Vagina (tissue), 2 donors: ENCODE measurements around the gene COQ7. TPM values are rescaled to one million over a fixed set of nuclear protein-coding genes. Genes with fewer than 3 reads are reported as not detected.

Experiments
- DNase-seq, 2 donors: peaks; one replicate each; pipeline ENCODE4 v3.0.0-alpha.2; 2017; ENCODE audit errors: extremely low spot score in 2 of 2
- H3K27ac ChIP-seq: fragments of 200-600 bp; sonication (generic); one replicate; pipeline ENCODE4 v1.5.1; 2019
- H3K27me3 ChIP-seq: fragments of 200-600 bp; sonication (generic); one replicate; pipeline ENCODE4 v1.5.1; 2019
- H3K36me3 ChIP-seq, 2 donors: fragments of 200-600 bp; sonication (generic); one replicate each; pipeline ENCODE4 v1.5.1; 2017 to 2019
- H3K4me1 ChIP-seq: fragments of 200-600 bp; sonication (generic); one replicate; pipeline ENCODE4 v1.5.1; 2019
- H3K4me3 ChIP-seq, 2 donors: fragments of 200-600 bp; sonication (generic); 1 replicate in 1 of 2; 2 replicates in 1 of 2; pipeline ENCODE4 v1.5.1; 2016 to 2019
- H3K9me3 ChIP-seq: fragments of 200-600 bp; sonication (generic); one replicate; pipeline ENCODE4 v1.5.1; 2019
- CTCF ChIP-seq, 3 experiments: fragments of 450-650 bp in 2 of 3; fragments of 200-600 bp in 1 of 3; sonication (generic) in 1 of 3; IDR thresholded peaks; one replicate each; pipeline ENCODE4 v1.5.1; 2017 to 2019; ENCODE audit warnings: antibody characterized with exemption in 3 of 3, mild to moderate bottlenecking in 2 of 3, moderate library complexity in 2 of 3
- POLR2A ChIP-seq, 2 donors: fragments of 450-650 bp; IDR thresholded peaks; one replicate each; pipeline ENCODE4 v1.6.1; 2017; ENCODE audit warnings: antibody characterized with exemption in 2 of 2, mild to moderate bottlenecking in 2 of 2, moderate library complexity in 2 of 2
- POLR2AphosphoS5 ChIP-seq, 2 donors: sonication (generic); formaldehyde crosslinking; IDR thresholded peaks; one replicate each; pipeline ENCODE4 v1.9.0; 2017; ENCODE audit warnings: antibody characterized with exemption in 2 of 2, mild to moderate bottlenecking in 2 of 2, low read depth in 1 of 2; ENCODE audit not compliant: insufficient read depth in 1 of 2
- intact Hi-C: fragments of 100-400 bp; cut with DNase I; formaldehyde crosslinking; loops from one replicate; pipeline ENCODE4 v1.15.1; 2023
- total RNA-seq: library from RNA; depleted of rRNA; stranded (reverse); fragments of >200 nt; gene quantifications from one replicate; pipeline ENCODE4 v1.2.3, GENCODE V29; 2016

The COQ7 gene
- total RNA-seq, 1 donor from 2014 or later = 15.5 TPM

- Histone ChIP-seq H3K27ac (no peak overlapping the region), H3K27me3 (no peaks in the 10 kb centered on the region), H3K36me3 (no peaks in the 10 kb centered on the region), H3K4me1 (no peaks in the 10 kb centered on the region), H3K9me3 (peaks cover 2% of the 10 kb centered on the region), H3K4me3 (no peak overlapping the region)
- DNase-seq = no peak
- intact Hi-C loops = no loop called here
- no peak for TF ChIP-seq CTCF (IDR thresholded peaks at IDR 0.05)
- no peak for TF ChIP-seq POLR2A (IDR thresholded peaks at IDR 0.05)
- no peak for TF ChIP-seq POLR2AphosphoS5 (IDR thresholded peaks at IDR 0.05; ENCODE audit: insufficient read depth in 1 of 2, low read depth in 1 of 2)
Observed at GRCh38 chr16:19031738-19032137, 35.7 kb upstream of the COQ7 start.

GRCh38 chr16:19033761-19034160 lies 33.7 kb upstream of the COQ7 start:
- peaks cover 2% of the 10 kb centered on the region for H3K9me3 ChIP-seq
- no peaks in the 10 kb centered on the region for H3K36me3 ChIP-seq
- no peak for DNase-seq
- no peaks in the 10 kb centered on the region for H3K27me3 ChIP-seq
- no peaks in the 10 kb centered on the region for H3K4me1 ChIP-seq
- TF ChIP-seq POLR2A (IDR thresholded peaks at IDR 0.05) (no peak), CTCF (IDR thresholded peaks at IDR 0.05) (no peak), POLR2AphosphoS5 (IDR thresholded peaks at IDR 0.05; ENCODE audit: insufficient read depth in 1 of 2, low read depth in 1 of 2) (no peak)
- intact Hi-C loops = no loop called here
- no peak overlapping the region for H3K27ac ChIP-seq
- H3K4me3 ChIP-seq = no peak overlapping the region

GRCh38 chr16:19040400-19040799 lies 27.0 kb upstream of the COQ7 start:
- Histone ChIP-seq H3K27me3 (no peaks in the 10 kb centered on the region), H3K27ac (no peak overlapping the region), H3K36me3 (no peaks in the 10 kb centered on the region), H3K4me3 (no peak overlapping the region), H3K9me3 (peaks cover 2% of the 10 kb centered on the region), H3K4me1 (no peaks in the 10 kb centered on the region)
- intact Hi-C loops = no loop called here
- TF ChIP-seq POLR2A (IDR thresholded peaks at IDR 0.05) = no peak
- no peak for TF ChIP-seq POLR2AphosphoS5 (IDR thresholded peaks at IDR 0.05; ENCODE audit: insufficient read depth in 1 of 2, low read depth in 1 of 2)
- no peak for TF ChIP-seq CTCF (IDR thresholded peaks at IDR 0.05)
- DNase-seq = no peak

- no peaks in the 10 kb centered on the region for H3K4me1 ChIP-seq
- no peak overlapping the region for H3K27ac ChIP-seq
- intact Hi-C loops = no loop called here
- H3K27me3 ChIP-seq = no peaks in the 10 kb centered on the region
- H3K4me3 ChIP-seq = no peak overlapping the region
- TF ChIP-seq POLR2A (IDR thresholded peaks at IDR 0.05) (no peak), CTCF (IDR thresholded peaks at IDR 0.05) (no peak), POLR2AphosphoS5 (IDR thresholded peaks at IDR 0.05; ENCODE audit: insufficient read depth in 1 of 2, low read depth in 1 of 2) (no peak)
- DNase-seq = no peak
- H3K9me3 ChIP-seq = no peaks in the 10 kb centered on the region
- no peaks in the 10 kb centered on the region for H3K36me3 ChIP-seq
Observed at GRCh38 chr16:19044769-19045168, 22.6 kb upstream of the COQ7 start.

GRCh38 chr16:19046062-19046461 lies 21.4 kb upstream of the COQ7 start:
- H3K9me3 ChIP-seq = no peaks in the 10 kb centered on the region
- DNase-seq = no peak
- no peaks in the 10 kb centered on the region for H3K36me3 ChIP-seq
- no peaks in the 10 kb centered on the region for H3K4me1 ChIP-seq
- H3K27ac ChIP-seq = no peak overlapping the region
- no peaks in the 10 kb centered on the region for H3K27me3 ChIP-seq
- no peak for TF ChIP-seq POLR2A (IDR thresholded peaks at IDR 0.05)
- TF ChIP-seq CTCF (IDR thresholded peaks at IDR 0.05) = no peak
- TF ChIP-seq POLR2AphosphoS5 (IDR thresholded peaks at IDR 0.05; ENCODE audit: insufficient read depth in 1 of 2, low read depth in 1 of 2) = no peak
- intact Hi-C loops = no loop called here
- H3K4me3 ChIP-seq = no peak overlapping the region
